ENCODE data around the gene ZNF831.

GRCh38 chr20:59154317-59155013 is 9.2 kb upstream of the ZNF831 start:
- no peak for TF ChIP-seq CTCF (conservative IDR thresholded peaks at IDR 0.05 in 1 of 2, IDR thresholded peaks at IDR 0.05 in 1 of 2; ENCODE audit: extremely low read depth in 1 of 2, insufficient read depth in 1 of 2, low read depth in 1 of 2, low read length in 2 of 2)
- no peak for TF ChIP-seq EZH2 (IDR thresholded peaks at IDR 0.05; ENCODE audit: borderline replicate concordance, low read length)

All from mammary epithelial cell (primary cell).